Body of pancreas (tissue), 4 donors: Measurements from ENCODE around the gene PRSS21. TPM values are rescaled to one million over a fixed set of nuclear protein-coding genes. Genes with fewer than 3 reads are reported as not detected.

ENCODE experiments used
- ATAC-seq: fragments of 150-250 bp; one replicate; pipeline ENCODE4 v1.9.1; 2016
- DNase-seq, 4 donors: peaks; one replicate each; pipeline ENCODE4 v3.0.0-alpha.2; 2019
- H3K27ac ChIP-seq, 4 donors: fragments of 200-600 bp; sonication (generic); 1 replicate in 3 of 4; 2 replicates in 1 of 4; pipeline versions ENCODE4 v1.5.1 to v1.6.1; 2016 to 2019; ENCODE audit warnings: mild to moderate bottlenecking in 1 of 4, mixed read lengths in 1 of 4, moderate library complexity in 1 of 4
- H3K27me3 ChIP-seq, 2 donors: fragments of 200-600 bp; sonication (generic); one replicate each; pipeline ENCODE4 v1.6.0; 2016; ENCODE audit warnings: mild to moderate bottlenecking in 1 of 2
- H3K36me3 ChIP-seq, 2 donors: fragments of 200-600 bp; sonication (generic); replicated peaks in 1 of 2; 2 replicates each; pipeline ENCODE4 v1.5.1; 2016; ENCODE audit warnings: low read depth in 2 of 2; ENCODE audit not compliant: insufficient read depth in 1 of 2
- H3K4me1 ChIP-seq: fragments of 200-600 bp; sonication (generic); one replicate; pipeline ENCODE4 v1.6.0; 2016
- H3K4me3 ChIP-seq, 2 donors: fragments of 200-600 bp; sonication (generic); 1 replicate in 1 of 2; 2 replicates in 1 of 2; pipeline ENCODE4 v1.5.1; 2016 to 2019
- H3K9me3 ChIP-seq, 3 donors: fragments of 200-600 bp; sonication (generic); 1 replicate in 2 of 3; 2 replicates in 1 of 3; pipeline ENCODE4 v1.5.1; 2016
- CTCF ChIP-seq, 7 experiments: fragments of 450-650 bp in 4 of 7; fragments of 200-600 bp in 3 of 7; sonication (generic) in 3 of 7; IDR thresholded peaks; one replicate each; pipeline ENCODE4 v1.5.1; 2016 to 2019; ENCODE audit warnings: antibody characterized with exemption in 7 of 7
- POLR2A ChIP-seq, 3 donors: fragments of 450-650 bp; IDR thresholded peaks; one replicate each; pipeline ENCODE4 v1.6.1; 2016; ENCODE audit warnings: antibody characterized with exemption in 3 of 3, mild to moderate bottlenecking in 2 of 3
- WGBS, 2 donors: methylation state at CpG; one replicate each; pipeline ENCODE4 v1.1.5; 2017; 5-methylcytosine and 5-hydroxymethylcytosine counted together
- intact Hi-C: fragments of 100-400 bp; cut with DNase I; formaldehyde crosslinking; loops from one replicate; pipeline ENCODE4 v1.15.1; 2023
- total RNA-seq, 2 donors: library from RNA; depleted of rRNA; stranded (reverse); fragments of >200 nt; gene quantifications; one replicate each; pipeline ENCODE4 v1.1.0, GENCODE V29; 2016

Gene PRSS21
- total RNA-seq, 2 donors from 2014 or later: 0.66 to 1.6 TPM

GRCh38 chr16:2827831-2828520 is 10.9 kb downstream of the PRSS21 start:
- Histone ChIP-seq H3K4me1 (no peaks in the 10 kb centered on the region), H3K9me3 (no peaks in the 10 kb centered on the region), H3K27me3 (no peaks in the 10 kb centered on the region), H3K4me3 (no peak overlapping the region), H3K27ac (no peak overlapping the region), H3K36me3 (no peaks in the 10 kb centered on the region)
- intact Hi-C loops: no loop called here
- no peak for DNase-seq
- ATAC-seq: no peak
- TF ChIP-seq POLR2A (IDR thresholded peaks at IDR 0.05) (no peak), CTCF (IDR thresholded peaks at IDR 0.05) (no peak)
- 67 to 86% methylated on average over 12 to 13 of the region's 14 CpGs for WGBS, 2 donors

GRCh38 chr16:2828521-2828840 is 11.4 kb downstream of the PRSS21 start:
- H3K4me3 ChIP-seq: no peak overlapping the region
- no peaks in the 10 kb centered on the region for H3K36me3 ChIP-seq
- no peak overlapping the region for H3K27ac ChIP-seq
- no peaks in the 10 kb centered on the region for H3K27me3 ChIP-seq
- DNase-seq (no peak), ATAC-seq (no peak)
- no peak for TF ChIP-seq POLR2A (IDR thresholded peaks at IDR 0.05)
- no peak for TF ChIP-seq CTCF (IDR thresholded peaks at IDR 0.05)
- intact Hi-C loops: no loop called here
- no peaks in the 10 kb centered on the region for H3K4me1 ChIP-seq
- H3K9me3 ChIP-seq: no peaks in the 10 kb centered on the region
- 84 to 88% methylated on average over 5 to 8 of the region's 8 CpGs for WGBS, 2 donors

- Histone ChIP-seq H3K36me3 (no peaks in the 10 kb centered on the region), H3K4me3 (no peak overlapping the region), H3K27me3 (no peaks in the 10 kb centered on the region), H3K4me1 (no peaks in the 10 kb centered on the region), H3K27ac (no peak overlapping the region), H3K9me3 (no peaks in the 10 kb centered on the region)
- TF ChIP-seq CTCF (IDR thresholded peaks at IDR 0.05) (no peak), POLR2A (IDR thresholded peaks at IDR 0.05) (no peak)
- no peak for ATAC-seq
- no peak for DNase-seq
- 61 to 80% methylated on average over 6 to 17 of the region's 17 CpGs for WGBS, 2 donors
- intact Hi-C loops: no loop called here
Observed at GRCh38 chr16:2828876-2829430, 11.9 kb downstream of the PRSS21 start.

GRCh38 chr16:2829501-2830354 is 12.7 kb downstream of the PRSS21 start, which contains the start of gene ZG16B:
Gene ZG16B (plus strand): TSS chr16:2830303. CDS start chr16:2830442, 139 bp downstream.
- no peaks in the 10 kb centered on the region for H3K27me3 ChIP-seq

More at GRCh38 chr16:2829501-2830354, 12.7 kb downstream of the PRSS21 start, which contains the start of gene ZG16B:
- Histone ChIP-seq H3K4me1 (no peaks in the 10 kb centered on the region), H3K4me3 (no peak within 1 kb of the TSS), H3K36me3 (no peaks in the 10 kb centered on the region), H3K27ac (no peak within 1 kb of the TSS), H3K9me3 (no peaks in the 10 kb centered on the region)
- TF ChIP-seq CTCF (IDR thresholded peaks at IDR 0.05) (no peak), POLR2A (IDR thresholded peaks at IDR 0.05) (no peak)
- WGBS, 2 donors: 58 to 76% methylated on average over 15 to 27 of the region's 32 CpGs
- intact Hi-C loops: no loop called here
- DNase-seq: no peak
- ATAC-seq: peak; percentile 33
